GM21423 (cell line): ENCODE measurements around the gene CD109.
"Not testable (repeated sequence)": the region's sequence is repeated elsewhere in the genome, so short reads cannot be mapped to it uniquely, and the experiment has no call there.

Source experiments
- ATAC-seq: cut with Tn5 transposase; IDR thresholded peaks from one replicate; pipeline ENCODE4 v1.9.1; 2021; ENCODE audit warnings: mild to moderate bottlenecking, moderate library complexity; ENCODE audit not compliant: unreplicated experiment

CD109 gene

GRCh38 chr6:73851048-73851447 lies 155.0 kb downstream of the CD109 start:
- not testable (repeated sequence) for ATAC-seq

GRCh38 chr6:73854998-73855718 lies 159.2 kb downstream of the CD109 start:
- ATAC-seq: peak; percentile 62

- no peak for ATAC-seq
These were observed 161.4 kb downstream of the CD109 start for GRCh38 chr6:73857341-73857890.

- no peak for ATAC-seq
These were observed 162.4 kb downstream of the CD109 start for GRCh38 chr6:73858376-73858775.

GRCh38 chr6:73860303-73860702 lies 164.3 kb downstream of the CD109 start:
- no peak for ATAC-seq

GRCh38 chr6:73866305-73866704 lies 170.3 kb downstream of the CD109 start:
- peak; percentile 69 for ATAC-seq

GRCh38 chr6:73867411-73867810 lies 171.4 kb downstream of the CD109 start:
- no peak for ATAC-seq

- no peak for ATAC-seq
These were observed 174.9 kb downstream of the CD109 start for GRCh38 chr6:73870907-73871306.

- no peak for ATAC-seq
These were observed 177.1 kb downstream of the CD109 start for GRCh38 chr6:73873081-73873480.
